ENCODE measurements around the gene ANKRD42. TPM values are rescaled to one million over a fixed set of nuclear protein-coding genes. Genes with fewer than 3 reads are reported as not detected.

Gene ANKRD42
- total RNA-seq, 1 experiment from 2014 or later = 5.7 TPM

- no peak for TF ChIP-seq MYBL2 (CRISPR knock-in tag; IDR thresholded peaks at IDR 0.05)
- TF ChIP-seq MAX (CRISPR knock-in tag; IDR thresholded peaks at IDR 0.05) = no peak
- no peak for TF ChIP-seq ZNF425 (CRISPR knock-in tag; conservative IDR thresholded peaks at IDR 0.05)
- POLR2A ChIA-PET = no interaction called here
- Mint-ChIP-seq H3K27ac (no peak overlapping the region), H3K4me1 (no peaks in the 10 kb centered on the region), H3K27me3 (ENCODE audit: low read depth) (no peaks in the 10 kb centered on the region), H3K4me3 (no peak overlapping the region), H3K36me3 (no peaks in the 10 kb centered on the region), H3K9me3 (no peaks in the 10 kb centered on the region)
- DNase-seq (ENCODE audit: low spot score) = no peak
- no peak for ATAC-seq
- CTCF ChIA-PET = no interaction called here
Measured at GRCh38 chr11:83222499-83222898, 29.0 kb downstream of the ANKRD42 start.

- DNase-seq (ENCODE audit: low spot score) (no peak), ATAC-seq (no peak)
- Mint-ChIP-seq H3K27ac (no peak overlapping the region), H3K4me3 (no peak overlapping the region), H3K36me3 (no peaks in the 10 kb centered on the region), H3K9me3 (no peaks in the 10 kb centered on the region), H3K27me3 (ENCODE audit: low read depth) (no peaks in the 10 kb centered on the region), H3K4me1 (no peaks in the 10 kb centered on the region)
- CTCF ChIA-PET = no interaction called here
- POLR2A ChIA-PET = no interaction called here
- TF ChIP-seq ZNF512 (CRISPR knock-in tag; IDR thresholded peaks at IDR 0.05; ENCODE audit: borderline replicate concordance) = no peak
Measured at GRCh38 chr11:83223457-83223856, 29.9 kb downstream of the ANKRD42 start.

GRCh38 chr11:83235825-83236224 lies 42.3 kb downstream of the ANKRD42 start:
- no peak for ATAC-seq
- POLR2A ChIA-PET = no interaction called here
- CTCF ChIA-PET = interaction anchor here (0.5 kb wide), 1 partner anchor 1264 kb away, joined by 5 read pairs; no protein-coding TSS in a partner anchor

GRCh38 chr11:83238111-83238510 lies 44.6 kb downstream of the ANKRD42 start:
- H3K27me3 Mint-ChIP-seq (ENCODE audit: low read depth) = no peaks in the 10 kb centered on the region
- ChIA-PET POLR2A (no interaction called here), CTCF (no interaction called here)
- ATAC-seq (no peak), DNase-seq (ENCODE audit: low spot score) (no peak)
- H3K27ac Mint-ChIP-seq = no peak overlapping the region
- H3K4me1 Mint-ChIP-seq = no peaks in the 10 kb centered on the region
- no peaks in the 10 kb centered on the region for H3K9me3 Mint-ChIP-seq
- no peaks in the 10 kb centered on the region for H3K36me3 Mint-ChIP-seq
- H3K4me3 Mint-ChIP-seq = no peak overlapping the region
- TF ChIP-seq ZNF219 (CRISPR knock-in tag; IDR thresholded peaks at IDR 0.05; ENCODE audit: borderline replicate concordance) (no peak), NFYB (CRISPR knock-in tag; conservative IDR thresholded peaks at IDR 0.05; ENCODE audit: low read depth) (no peak), NR2C2 (CRISPR knock-in tag; IDR thresholded peaks at IDR 0.05) (no peak), USF2 (CRISPR knock-in tag; IDR thresholded peaks at IDR 0.05) (no peak), TCF7 (CRISPR knock-in tag; IDR thresholded peaks at IDR 0.05; ENCODE audit: low read depth) (no peak), ZNF425 (CRISPR knock-in tag; conservative IDR thresholded peaks at IDR 0.05) (no peak), ZNF121 (CRISPR knock-in tag; IDR thresholded peaks at IDR 0.05) (no peak), TP53 (CRISPR knock-in tag; IDR thresholded peaks at IDR 0.05) (no peak), NFATC4 (CRISPR knock-in tag; IDR thresholded peaks at IDR 0.05) (no peak), AR (CRISPR knock-in tag; IDR thresholded peaks at IDR 0.05) (no peak), RORB (CRISPR knock-in tag; IDR thresholded peaks at IDR 0.05) (no peak)

More at GRCh38 chr11:83235825-83236224, 42.3 kb downstream of the ANKRD42 start:
- no peak for DNase-seq (ENCODE audit: low spot score)
- H3K9me3 Mint-ChIP-seq = no peaks in the 10 kb centered on the region
- no peaks in the 10 kb centered on the region for H3K36me3 Mint-ChIP-seq
- H3K27me3 Mint-ChIP-seq (ENCODE audit: low read depth) = no peaks in the 10 kb centered on the region
- no peaks in the 10 kb centered on the region for H3K4me1 Mint-ChIP-seq
- no peak for TF ChIP-seq PREB (CRISPR knock-in tag; IDR thresholded peaks at IDR 0.05; ENCODE audit: borderline replicate concordance)
- TF ChIP-seq CREM (CRISPR knock-in tag; IDR thresholded peaks at IDR 0.05) = no peak
- TF ChIP-seq FOXK1 (CRISPR knock-in tag; IDR thresholded peaks at IDR 0.05) = no peak
- TF ChIP-seq SP1 (CRISPR knock-in tag; conservative IDR thresholded peaks at IDR 0.05) = no peak
- no peak overlapping the region for H3K4me3 Mint-ChIP-seq
- no peak overlapping the region for H3K27ac Mint-ChIP-seq

All from WTC11 (cell line).